Measurements from ENCODE around the gene C1orf35. TPM values are rescaled to one million over a fixed set of nuclear protein-coding genes. Genes with fewer than 3 reads are reported as not detected.

C1orf35 gene
- total RNA-seq, 1 experiment from 2014 or later: 24.9 TPM

DNA sequence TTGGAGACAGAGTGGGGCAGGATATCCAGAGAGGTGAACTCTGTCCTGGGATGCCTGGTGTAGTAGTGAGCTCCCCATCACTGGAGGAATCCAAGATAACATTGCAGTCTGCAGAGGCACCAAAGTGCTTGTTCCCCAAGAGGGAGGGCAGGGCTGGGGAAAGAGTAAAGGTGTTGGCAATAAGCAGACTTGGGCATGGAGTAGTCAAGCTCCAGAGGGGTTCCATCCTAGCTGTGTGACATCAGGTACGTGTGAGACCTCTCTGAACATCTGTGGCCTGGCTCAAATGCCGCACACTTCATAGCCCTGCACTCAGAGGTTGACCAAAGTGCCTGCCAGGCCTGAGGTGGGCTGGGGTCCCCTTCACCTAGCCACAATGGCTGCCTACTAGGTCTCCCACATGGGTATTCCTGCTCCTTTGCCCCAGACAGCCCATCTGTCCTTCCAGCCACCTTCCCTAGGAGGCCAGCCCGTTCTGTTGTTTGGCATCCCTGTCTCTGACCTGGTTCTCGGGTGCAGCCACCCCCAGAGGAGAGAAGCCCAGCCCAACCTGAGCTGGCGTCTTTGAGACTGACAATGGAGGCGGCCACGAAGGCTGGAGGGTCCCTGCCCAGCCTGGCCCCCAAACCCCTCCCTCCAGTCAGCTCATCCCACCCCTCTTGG, 23.4 kb downstream of the C1orf35 start:
- ATAC-seq: no peak
- ChIA-PET CTCF (no interaction called here), POLR2A (no interaction called here)

GRCh38 chr1:228079013-228079412, 24.1 kb downstream of the C1orf35 start:
- intact Hi-C loops (cut with micrococcal nuclease; ENCODE audit: unreplicated experiment): no loop called here

More for the DNA sequence above, 23.4 kb downstream of the C1orf35 start:
- H3K27me3 ChIP-seq (ENCODE audit: control insufficient read depth, insufficient read depth, low read length): no peaks in the 10 kb centered on the region
- BruUV-seq (replicated peaks): no TSS peak
- H3K36me3 ChIP-seq (ENCODE audit: control insufficient read depth, insufficient read depth, low read length): peaks cover 7% of the 10 kb centered on the region; the same call in 1 of the 2 replicates
- no peak overlapping the region for H3K27ac ChIP-seq (ENCODE audit: low read length)
- no peak overlapping the region for H3K4me3 ChIP-seq (ENCODE audit: low read depth in 2 of 2, low read length in 2 of 2)
- intact Hi-C loops (cut with micrococcal nuclease; ENCODE audit: unreplicated experiment) (no loop called here), in situ Hi-C loops (cut with HindIII; ENCODE audit: low pct_unique_long_range_greater_than_20kb, low sequenced_read_pairs) (no loop called here)
- DNase-seq (ENCODE audit: low read depth, low spot score): no peak
- H3K9me3 ChIP-seq (ENCODE audit: control insufficient read depth, insufficient read depth, low read depth, low read length): no peaks in the 10 kb centered on the region
- TF ChIP-seq CTCF (IDR thresholded peaks at IDR 0.05): no peak
- TF ChIP-seq SIN3A (IDR thresholded peaks at IDR 0.05; ENCODE audit: borderline replicate concordance, insufficient read depth, low read depth, low read length): no peak
- TF ChIP-seq POLR2AphosphoS5 (IDR thresholded peaks at IDR 0.05; ENCODE audit: low read depth, low read length): no peak
- no peak for TF ChIP-seq TCF7L2 (IDR thresholded peaks at IDR 0.05; ENCODE audit: low read depth, low read length)
- TF ChIP-seq, protein P1, sequence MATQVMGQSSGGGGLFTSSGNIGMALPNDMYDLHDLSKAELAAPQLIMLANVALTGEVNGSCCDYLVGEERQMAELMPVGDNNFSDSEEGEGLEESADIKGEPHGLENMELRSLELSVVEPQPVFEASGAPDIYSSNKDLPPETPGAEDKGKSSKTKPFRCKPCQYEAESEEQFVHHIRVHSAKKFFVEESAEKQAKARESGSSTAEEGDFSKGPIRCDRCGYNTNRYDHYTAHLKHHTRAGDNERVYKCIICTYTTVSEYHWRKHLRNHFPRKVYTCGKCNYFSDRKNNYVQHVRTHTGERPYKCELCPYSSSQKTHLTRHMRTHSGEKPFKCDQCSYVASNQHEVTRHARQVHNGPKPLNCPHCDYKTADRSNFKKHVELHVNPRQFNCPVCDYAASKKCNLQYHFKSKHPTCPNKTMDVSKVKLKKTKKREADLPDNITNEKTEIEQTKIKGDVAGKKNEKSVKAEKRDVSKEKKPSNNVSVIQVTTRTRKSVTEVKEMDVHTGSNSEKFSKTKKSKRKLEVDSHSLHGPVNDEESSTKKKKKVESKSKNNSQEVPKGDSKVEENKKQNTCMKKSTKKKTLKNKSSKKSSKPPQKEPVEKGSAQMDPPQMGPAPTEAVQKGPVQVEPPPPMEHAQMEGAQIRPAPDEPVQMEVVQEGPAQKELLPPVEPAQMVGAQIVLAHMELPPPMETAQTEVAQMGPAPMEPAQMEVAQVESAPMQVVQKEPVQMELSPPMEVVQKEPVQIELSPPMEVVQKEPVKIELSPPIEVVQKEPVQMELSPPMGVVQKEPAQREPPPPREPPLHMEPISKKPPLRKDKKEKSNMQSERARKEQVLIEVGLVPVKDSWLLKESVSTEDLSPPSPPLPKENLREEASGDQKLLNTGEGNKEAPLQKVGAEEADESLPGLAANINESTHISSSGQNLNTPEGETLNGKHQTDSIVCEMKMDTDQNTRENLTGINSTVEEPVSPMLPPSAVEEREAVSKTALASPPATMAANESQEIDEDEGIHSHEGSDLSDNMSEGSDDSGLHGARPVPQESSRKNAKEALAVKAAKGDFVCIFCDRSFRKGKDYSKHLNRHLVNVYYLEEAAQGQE (IDR thresholded peaks at IDR 0.05; ENCODE audit: insufficient read depth in 1 of 2, low read depth in 2 of 2, low read length in 1 of 2): no peak
- peaks cover 15% of the 10 kb centered on the region for H3K4me1 ChIP-seq (ENCODE audit: control insufficient read depth, insufficient read depth, low read length)

More at GRCh38 chr1:228079013-228079412, 24.1 kb downstream of the C1orf35 start:
- TF ChIP-seq POLR2AphosphoS5 (IDR thresholded peaks at IDR 0.05; ENCODE audit: low read depth, low read length) (no peak), SIN3A (IDR thresholded peaks at IDR 0.05; ENCODE audit: borderline replicate concordance, insufficient read depth, low read depth, low read length) (no peak), CTCF (IDR thresholded peaks at IDR 0.05) (no peak), TCF7L2 (IDR thresholded peaks at IDR 0.05; ENCODE audit: low read depth, low read length) (no peak)
- TF ChIP-seq, protein P1 (IDR thresholded peaks at IDR 0.05; ENCODE audit: insufficient read depth in 1 of 2, low read depth in 2 of 2, low read length in 1 of 2): no peak
- ChIA-PET CTCF (interaction anchor here (0.6 kb wide), 1 partner anchor 12 kb away, joined by 3 read pairs; no protein-coding TSS in a partner anchor), POLR2A (no interaction called here)
- Histone ChIP-seq H3K9me3 (ENCODE audit: control insufficient read depth, insufficient read depth, low read depth, low read length) (no peaks in the 10 kb centered on the region), H3K4me1 (ENCODE audit: control insufficient read depth, insufficient read depth, low read length) (peaks cover 7% of the 10 kb centered on the region), H3K27ac (ENCODE audit: low read length) (no peak overlapping the region), H3K36me3 (ENCODE audit: control insufficient read depth, insufficient read depth, low read length) (peaks cover 6% of the 10 kb centered on the region; the same call in 1 of the 2 replicates), H3K4me3 (ENCODE audit: low read depth in 2 of 2, low read length in 2 of 2) (no peak overlapping the region), H3K27me3 (ENCODE audit: control insufficient read depth, insufficient read depth, low read length) (no peaks in the 10 kb centered on the region)
- no TSS peak for BruUV-seq (replicated peaks)
- in situ Hi-C loops (cut with HindIII; ENCODE audit: low pct_unique_long_range_greater_than_20kb, low sequenced_read_pairs): no loop called here
- ATAC-seq (no peak), DNase-seq (ENCODE audit: low read depth, low spot score) (no peak)
